CD4-positive, alpha-beta T cell (primary cell): ENCODE results near the gene TNS3. TPM values are rescaled to one million over a fixed set of nuclear protein-coding genes. Genes with fewer than 3 reads are reported as not detected.

Source experiments
- ATAC-seq: fragments of 200-7000 bp; cut with Tn5 transposase; one replicate; pipeline ENCODE4 v1.10.0; 2022; ENCODE audit warnings: mild to moderate bottlenecking; ENCODE audit not compliant: poor library complexity
- CTCF ChIA-PET: fragments of 350-600 bp; sonication (Branson Sonifier 250); formaldehyde crosslinking; loops from one replicate; lab custom pipeline; 2021; ENCODE audit warnings: antibody characterized with exemption, inconsistent platforms; lab: Charles Lee
- POLR2A ChIA-PET: fragments of 350-600 bp; sonication (Branson Sonifier 250); formaldehyde crosslinking; loops from one replicate; lab custom pipeline; 2021; ENCODE audit warnings: antibody characterized with exemption, inconsistent platforms; lab: Charles Lee
- DNase-seq, 14 experiments: peaks; one replicate each; pipeline ENCODE4 v3.0.0-alpha.2; 2013 to 2020; ENCODE audit warnings: mixed read lengths in 2 of 14
- H3K27ac ChIP-seq, 2 donors: one replicate each; pipeline versions ENCODE4 v1.5.1 to v1.7.0; 2013; ENCODE audit warnings: low read length in 2 of 2, low read depth in 1 of 2, mild to moderate bottlenecking in 1 of 2
- H3K27me3 ChIP-seq, 2 experiments: 1 replicate in 1 of 2; 2 replicates in 1 of 2; pipeline versions ENCODE4 v1.6.1 to v1.7.0; 2013; ENCODE audit warnings: low read length in 2 of 2, control low read depth in 1 of 2, mild to moderate bottlenecking in 1 of 2, moderate library complexity in 1 of 2; ENCODE audit not compliant: insufficient read depth in 2 of 2, control insufficient read depth in 1 of 2
- H3K36me3 ChIP-seq: one replicate; pipeline ENCODE4 v1.6.1; 2013; ENCODE audit warnings: low read length, control low read depth; ENCODE audit not compliant: insufficient read depth
- H3K4me1 ChIP-seq: one replicate; pipeline ENCODE4 v1.6.1; 2013; ENCODE audit warnings: low read length, control low read depth; ENCODE audit not compliant: insufficient read depth
- H3K4me3 ChIP-seq: one replicate; pipeline ENCODE4 v1.5.1; 2013; ENCODE audit warnings: mild to moderate bottlenecking, low read length, moderate library complexity
- H3K9me3 ChIP-seq, 2 experiments: 1 replicate in 1 of 2; 2 replicates in 1 of 2; pipeline versions ENCODE4 v1.6.1 to v1.7.0; 2013; ENCODE audit warnings: low read length in 2 of 2, mild to moderate bottlenecking in 2 of 2, control low read depth in 1 of 2, moderate library complexity in 1 of 2; ENCODE audit not compliant: control insufficient read depth in 1 of 2, insufficient read depth in 1 of 2
- H3K27ac Mint-ChIP-seq: one replicate; pipeline ENCODE4 v1.8.0; 2020; ENCODE audit warnings: mixed read lengths
- H3K27me3 Mint-ChIP-seq: one replicate; pipeline ENCODE4 v1.8.0; 2021; ENCODE audit warnings: mixed read lengths
- H3K36me3 Mint-ChIP-seq: one replicate; pipeline ENCODE4 v1.8.0; 2021; ENCODE audit warnings: low read depth, mixed read lengths
- H3K4me1 Mint-ChIP-seq: one replicate; pipeline ENCODE4 v1.8.0; 2021; ENCODE audit warnings: low read depth, mixed read lengths
- H3K4me3 Mint-ChIP-seq: one replicate; pipeline ENCODE4 v1.8.0; 2020; ENCODE audit warnings: mild to moderate bottlenecking, mixed read lengths
- H3K9me3 Mint-ChIP-seq: one replicate; pipeline ENCODE4 v1.8.0; 2020; ENCODE audit warnings: mixed read lengths
- intact Hi-C, 2 experiments: fragments of 100-400 bp; cut with DNase I in 1 of 2; cut with micrococcal nuclease in 1 of 2; formaldehyde crosslinking; loops; one replicate each; pipeline versions ENCODE4 v1.15.1 to v1.9.0; 2023 to 2025; cut with DNase I, micrococcal nuclease
- total RNA-seq, 174 experiments: library from RNA in 2 of 174; stranded (reverse) in 2 of 174; gene quantifications; one replicate each; pipeline ENCODE4 v1.2.3 and lab custom pipeline; 2021 to 2026
- TF ChIP-seq, protein P1 (sequence below): fragments of 200-600 bp; IDR thresholded peaks from one replicate; pipeline ENCODE4 v1.8.0; 2022; ENCODE audit warnings: antibody characterized with exemption, mild to moderate bottlenecking

TNS3 gene
- total RNA-seq, 2 experiments from 2014 or later, result 0.16 to 0.47 TPM

DNA sequence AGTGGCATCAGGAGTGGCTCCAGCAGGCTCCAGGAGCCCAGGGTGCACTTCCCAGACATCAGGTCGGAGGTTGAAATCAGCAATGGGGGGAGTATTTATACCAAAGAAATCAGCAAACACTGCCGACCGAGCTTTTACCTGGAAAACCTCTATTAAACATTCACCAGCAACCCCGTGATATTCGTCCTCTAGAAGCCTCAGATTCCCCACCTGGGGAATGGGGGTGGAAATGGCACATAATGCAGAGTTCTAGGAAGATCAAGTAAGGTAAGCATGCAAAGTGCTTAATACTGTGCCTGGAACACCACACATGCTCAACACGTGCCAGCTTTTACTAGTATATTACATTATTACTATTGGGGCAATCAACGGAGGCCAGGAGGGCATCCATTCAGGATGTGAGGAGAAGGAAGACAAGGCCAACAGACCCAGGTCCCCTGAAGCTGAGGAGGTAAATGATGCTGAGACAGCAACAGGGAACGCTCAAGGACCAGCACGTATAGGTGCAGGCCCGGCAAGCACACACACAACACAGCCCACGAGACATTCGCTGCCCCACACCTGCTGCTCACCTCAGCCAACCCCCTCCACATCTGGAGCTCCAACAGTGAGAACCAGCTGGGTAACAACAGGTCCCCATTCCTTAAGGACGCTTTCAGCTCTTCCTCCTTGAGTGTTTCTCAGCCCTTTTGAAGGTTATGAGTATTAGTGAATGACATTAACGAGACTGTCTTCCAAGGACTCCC, 125.5 kb downstream of the TNS3 start:
- no peaks in the 10 kb centered on the region for H3K27me3 ChIP-seq
- intact Hi-C loops, result no loop called here
- no peak overlapping the region for H3K27ac ChIP-seq
- no peaks in the 10 kb centered on the region for H3K36me3 ChIP-seq
- no peak overlapping the region for H3K4me3 Mint-ChIP-seq
- DNase-seq (no peak), ATAC-seq (no peak)
- no peak overlapping the region for H3K4me3 ChIP-seq
- H3K9me3 ChIP-seq, result peaks cover 0 to 18% of the 10 kb centered on the region in 2 experiments
- no peaks in the 10 kb centered on the region for H3K9me3 Mint-ChIP-seq
- H3K36me3 Mint-ChIP-seq, result no peaks in the 10 kb centered on the region
- H3K27me3 Mint-ChIP-seq, result no peaks in the 10 kb centered on the region
- ChIA-PET POLR2A (no interaction called here), CTCF (no interaction called here)
- no peaks in the 10 kb centered on the region for H3K4me1 Mint-ChIP-seq
- no peak overlapping the region for H3K27ac Mint-ChIP-seq
- TF ChIP-seq, protein P1, sequence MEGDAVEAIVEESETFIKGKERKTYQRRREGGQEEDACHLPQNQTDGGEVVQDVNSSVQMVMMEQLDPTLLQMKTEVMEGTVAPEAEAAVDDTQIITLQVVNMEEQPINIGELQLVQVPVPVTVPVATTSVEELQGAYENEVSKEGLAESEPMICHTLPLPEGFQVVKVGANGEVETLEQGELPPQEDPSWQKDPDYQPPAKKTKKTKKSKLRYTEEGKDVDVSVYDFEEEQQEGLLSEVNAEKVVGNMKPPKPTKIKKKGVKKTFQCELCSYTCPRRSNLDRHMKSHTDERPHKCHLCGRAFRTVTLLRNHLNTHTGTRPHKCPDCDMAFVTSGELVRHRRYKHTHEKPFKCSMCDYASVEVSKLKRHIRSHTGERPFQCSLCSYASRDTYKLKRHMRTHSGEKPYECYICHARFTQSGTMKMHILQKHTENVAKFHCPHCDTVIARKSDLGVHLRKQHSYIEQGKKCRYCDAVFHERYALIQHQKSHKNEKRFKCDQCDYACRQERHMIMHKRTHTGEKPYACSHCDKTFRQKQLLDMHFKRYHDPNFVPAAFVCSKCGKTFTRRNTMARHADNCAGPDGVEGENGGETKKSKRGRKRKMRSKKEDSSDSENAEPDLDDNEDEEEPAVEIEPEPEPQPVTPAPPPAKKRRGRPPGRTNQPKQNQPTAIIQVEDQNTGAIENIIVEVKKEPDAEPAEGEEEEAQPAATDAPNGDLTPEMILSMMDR, result no peak
- no peaks in the 10 kb centered on the region for H3K4me1 ChIP-seq

DNA sequence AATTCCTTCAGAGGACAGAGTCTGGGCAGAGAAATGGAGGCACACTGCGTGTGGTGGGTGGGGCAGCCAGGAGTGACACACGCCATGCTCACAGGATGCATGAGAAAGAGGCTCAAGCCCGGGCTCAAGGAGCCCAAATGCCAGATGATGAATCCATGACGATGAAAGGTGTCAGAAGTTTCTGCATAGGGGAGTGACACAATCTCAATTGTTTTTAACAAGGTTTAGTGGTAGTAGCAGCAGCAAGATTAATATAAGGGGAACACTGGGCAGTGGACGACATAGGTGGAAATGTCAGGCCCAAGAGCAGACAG, 126.1 kb downstream of the TNS3 start:
- H3K36me3 Mint-ChIP-seq, result no peaks in the 10 kb centered on the region
- no peak overlapping the region for H3K27ac Mint-ChIP-seq
- H3K4me3 Mint-ChIP-seq, result no peak overlapping the region
- H3K4me1 ChIP-seq, result no peaks in the 10 kb centered on the region
- no peaks in the 10 kb centered on the region for H3K4me1 Mint-ChIP-seq
- intact Hi-C loops, result no loop called here
- H3K9me3 ChIP-seq, result peaks cover 0 to 18% of the 10 kb centered on the region in 2 experiments
- ChIA-PET POLR2A (no interaction called here), CTCF (no interaction called here)
- no peaks in the 10 kb centered on the region for H3K27me3 ChIP-seq
- TF ChIP-seq, protein P1, result no peak
- H3K4me3 ChIP-seq, result no peak overlapping the region
- no peak for DNase-seq
- H3K27me3 Mint-ChIP-seq, result no peaks in the 10 kb centered on the region
- no peak for ATAC-seq
- no peak overlapping the region for H3K27ac ChIP-seq
- no peaks in the 10 kb centered on the region for H3K36me3 ChIP-seq
- H3K9me3 Mint-ChIP-seq, result no peaks in the 10 kb centered on the region

- Histone ChIP-seq H3K9me3 (peaks cover 0 to 15% of the 10 kb centered on the region in 2 experiments), H3K27me3 (no peaks in the 10 kb centered on the region), H3K27ac (no peak overlapping the region), H3K4me3 (no peak overlapping the region), H3K4me1 (no peaks in the 10 kb centered on the region), H3K36me3 (no peaks in the 10 kb centered on the region)
- no peak overlapping the region for H3K27ac Mint-ChIP-seq
- intact Hi-C loops, result no loop called here
- H3K4me3 Mint-ChIP-seq, result no peak overlapping the region
- ATAC-seq, result no peak
- H3K9me3 Mint-ChIP-seq, result no peaks in the 10 kb centered on the region
- no peaks in the 10 kb centered on the region for H3K36me3 Mint-ChIP-seq
- no peaks in the 10 kb centered on the region for H3K27me3 Mint-ChIP-seq
- ChIA-PET CTCF (no interaction called here), POLR2A (no interaction called here)
- no peaks in the 10 kb centered on the region for H3K4me1 Mint-ChIP-seq
- DNase-seq, result no peak
- TF ChIP-seq, protein P1, result no peak
Observed at GRCh38 chr7:47454974-47455871, 126.7 kb downstream of the TNS3 start.
